GM20000 (cell line): Measurements from ENCODE around the gene GRHPR.

ENCODE experiments used
- DNase-seq: peaks from one replicate; pipeline ENCODE4 v3.0.0; 2012; ENCODE audit warnings: low spot score
- CTCF ChIP-seq: IDR thresholded peaks from 2 replicates; pipeline ENCODE4 v1.5.1; 2012; ENCODE audit warnings: mild to moderate bottlenecking, control low read depth; ENCODE audit errors: extremely low read depth, missing control alignments

GRHPR gene

GRCh38 chr9:37432020-37432419 is 9.5 kb downstream of the GRHPR start:
- TF ChIP-seq CTCF: no peak
- no peak for DNase-seq

DNA sequence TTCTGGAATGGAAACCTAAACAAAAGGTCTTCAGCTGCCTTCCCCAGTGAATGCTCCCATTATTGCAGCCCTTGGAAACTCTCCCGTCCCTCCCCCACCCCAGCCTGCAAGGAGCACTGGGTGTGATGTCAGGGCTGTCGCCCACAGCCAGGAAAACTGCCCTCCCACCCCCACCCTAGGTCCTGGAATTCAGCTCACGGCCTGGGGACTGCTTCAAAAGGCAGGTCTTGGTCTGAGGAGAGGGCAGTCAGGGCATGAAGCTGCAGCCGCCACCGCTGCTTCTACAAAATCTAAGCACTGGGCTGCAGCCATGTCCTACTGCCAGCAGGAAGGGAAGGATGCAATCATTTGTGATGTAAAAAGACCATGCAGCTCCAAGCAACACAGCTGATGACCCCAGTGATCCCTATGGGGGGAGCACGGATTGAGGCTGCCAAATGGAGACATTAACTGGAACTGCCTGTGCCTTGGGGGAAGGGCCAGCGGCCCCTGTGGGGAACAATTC is 11.4 kb downstream of the GRHPR start:
- no peak for DNase-seq
- TF ChIP-seq CTCF: no peak

- no peak for DNase-seq
- no peak for TF ChIP-seq CTCF
These were observed 14.0 kb downstream of the GRHPR start for GRCh38 chr9:37436540-37436939.

DNA sequence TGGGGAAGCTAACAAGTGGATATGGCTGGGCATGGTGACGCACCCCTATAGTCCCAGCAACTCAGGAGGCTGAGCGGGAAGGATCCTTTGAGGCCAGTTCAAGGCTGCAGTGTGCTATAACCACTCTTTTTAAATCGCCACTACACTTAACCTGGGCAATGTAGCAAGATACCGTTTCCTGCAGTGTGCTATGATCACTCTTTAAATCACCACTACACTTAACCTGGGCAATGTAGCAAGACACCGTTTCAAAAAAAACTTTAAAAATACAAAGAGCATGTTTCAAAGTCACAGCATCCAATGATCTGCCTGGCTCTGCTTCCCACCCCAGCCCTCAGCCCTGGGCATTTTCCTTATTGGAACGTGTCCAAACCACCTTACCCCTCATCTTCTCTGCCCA is 14.5 kb downstream of the GRHPR start:
- DNase-seq: no peak
- no peak for TF ChIP-seq CTCF

- no peak for DNase-seq
- no peak for TF ChIP-seq CTCF
These were observed 15.1 kb downstream of the GRHPR start for GRCh38 chr9:37437621-37438020.

DNA sequence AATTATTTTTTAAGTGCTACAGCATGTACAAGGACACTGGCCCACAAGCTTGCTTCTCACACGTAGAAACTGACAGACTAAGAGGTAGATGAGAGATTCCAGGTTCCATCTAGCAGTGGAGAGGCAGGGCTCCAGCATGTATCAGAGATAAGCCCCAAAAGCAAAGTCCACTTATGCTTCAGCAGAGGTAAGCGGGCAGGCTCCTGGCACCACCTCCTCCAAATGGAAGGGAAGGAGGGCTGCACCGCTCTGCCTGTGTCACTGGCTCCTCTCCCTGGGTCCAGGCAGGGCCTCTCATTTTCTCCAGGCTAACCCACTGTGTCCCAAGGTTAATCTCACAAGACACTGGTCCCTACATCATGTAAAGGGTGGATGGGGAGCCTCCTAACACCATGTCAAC is 15.9 kb downstream of the GRHPR start:
- no peak for TF ChIP-seq CTCF

DNA sequence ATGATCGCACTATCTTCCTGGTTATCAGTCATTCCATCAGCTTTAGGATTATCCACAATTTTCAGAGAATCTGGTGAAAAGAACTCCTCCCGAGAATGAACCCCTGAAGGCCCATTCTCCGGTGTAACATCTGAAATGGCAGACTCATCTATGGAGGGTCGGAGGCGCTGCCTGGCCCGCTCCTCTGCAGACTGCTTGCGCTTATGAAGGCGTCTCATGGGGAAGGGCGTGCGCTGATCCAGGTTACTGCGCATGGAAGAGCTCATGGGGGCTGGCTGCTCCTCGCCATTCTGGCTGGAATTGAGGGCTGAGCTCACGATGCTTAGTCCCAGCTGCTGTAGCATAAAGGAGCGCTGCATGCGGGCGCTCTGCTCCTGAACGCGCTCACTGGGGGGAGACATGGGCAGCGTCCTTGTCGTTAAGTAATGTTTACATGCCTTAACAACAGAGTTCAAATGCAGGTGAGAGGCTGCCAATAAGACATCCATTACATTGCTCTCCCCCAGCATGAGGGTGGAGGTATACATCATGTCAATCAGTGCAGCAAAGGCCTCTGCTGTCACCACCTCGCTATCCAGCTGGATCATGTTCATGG is 19.4 kb downstream of the GRHPR start:
- no peak for TF ChIP-seq CTCF
- DNase-seq: no peak

More for the DNA sequence above, 15.9 kb downstream of the GRHPR start:
- no peak for DNase-seq
